ENCODE results near the gene CYP26A1. TPM values are rescaled to one million over a fixed set of nuclear protein-coding genes. Genes with fewer than 3 reads are reported as not detected.
A peak's percentile ranks its signal among the peaks of the same experiment; 100 is the strongest.

CYP26A1 gene, protein sequence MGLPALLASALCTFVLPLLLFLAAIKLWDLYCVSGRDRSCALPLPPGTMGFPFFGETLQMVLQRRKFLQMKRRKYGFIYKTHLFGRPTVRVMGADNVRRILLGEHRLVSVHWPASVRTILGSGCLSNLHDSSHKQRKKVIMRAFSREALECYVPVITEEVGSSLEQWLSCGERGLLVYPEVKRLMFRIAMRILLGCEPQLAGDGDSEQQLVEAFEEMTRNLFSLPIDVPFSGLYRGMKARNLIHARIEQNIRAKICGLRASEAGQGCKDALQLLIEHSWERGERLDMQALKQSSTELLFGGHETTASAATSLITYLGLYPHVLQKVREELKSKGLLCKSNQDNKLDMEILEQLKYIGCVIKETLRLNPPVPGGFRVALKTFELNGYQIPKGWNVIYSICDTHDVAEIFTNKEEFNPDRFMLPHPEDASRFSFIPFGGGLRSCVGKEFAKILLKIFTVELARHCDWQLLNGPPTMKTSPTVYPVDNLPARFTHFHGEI
- total RNA-seq = 0.07 and 0.21 TPM in 2 replicates

GRCh38 chr10:93073539-93074146, at the start of gene CYP26A1:
Gene CYP26A1 (plus strand): TSS chr10:93073893. CDS start chr10:93073935, 42 bp downstream.
- DNase-seq (ENCODE audit: low read depth, low spot score) = no peak

DNA sequence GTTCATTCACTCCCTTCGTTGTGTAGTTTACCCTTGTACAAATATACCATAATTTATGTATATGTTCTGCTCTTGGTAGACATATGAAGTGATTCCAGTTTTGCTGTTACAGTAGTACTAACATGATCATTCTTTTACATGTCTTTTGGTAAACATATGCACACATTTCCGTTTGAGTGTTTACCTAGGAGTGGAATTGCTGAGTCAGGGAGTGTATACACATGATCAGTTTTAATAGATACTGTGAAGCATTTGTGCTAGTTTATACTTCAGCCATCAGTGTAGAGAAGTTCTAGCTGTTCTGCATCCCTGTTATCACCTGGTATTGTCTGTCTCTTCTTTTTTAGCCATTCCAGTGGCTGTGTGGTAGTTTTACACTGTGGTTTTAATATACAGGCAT, 47.6 kb upstream of the CYP26A1 start:
- DNase-seq (ENCODE audit: low read depth, low spot score) = no peak

GRCh38 chr10:93027508-93027907, 46.2 kb upstream of the CYP26A1 start:
- no peak for DNase-seq (ENCODE audit: low read depth, low spot score)

DNA sequence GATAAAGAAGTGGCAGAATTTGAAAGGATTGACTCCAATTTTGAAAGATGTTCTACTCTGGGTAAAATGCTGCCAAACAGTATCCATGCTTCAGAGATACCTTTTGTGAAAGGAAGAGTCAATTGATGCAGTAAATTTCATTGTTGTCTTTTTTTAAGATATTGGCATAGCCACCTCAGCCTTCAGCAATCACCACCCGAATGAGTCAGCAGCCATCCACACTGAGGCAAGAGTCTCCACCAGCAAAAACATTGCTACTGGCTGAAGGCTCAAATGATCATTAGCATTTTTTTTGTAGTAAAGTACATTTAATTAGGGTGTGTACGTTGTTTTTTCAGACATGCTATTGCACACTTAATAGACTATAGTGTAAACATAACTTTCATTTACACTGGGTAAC, 44.8 kb upstream of the CYP26A1 start:
- no peak for DNase-seq (ENCODE audit: low read depth, low spot score)

GRCh38 chr10:93030409-93030808, 43.3 kb upstream of the CYP26A1 start:
- no peak for DNase-seq (ENCODE audit: low read depth, low spot score)

DNA sequence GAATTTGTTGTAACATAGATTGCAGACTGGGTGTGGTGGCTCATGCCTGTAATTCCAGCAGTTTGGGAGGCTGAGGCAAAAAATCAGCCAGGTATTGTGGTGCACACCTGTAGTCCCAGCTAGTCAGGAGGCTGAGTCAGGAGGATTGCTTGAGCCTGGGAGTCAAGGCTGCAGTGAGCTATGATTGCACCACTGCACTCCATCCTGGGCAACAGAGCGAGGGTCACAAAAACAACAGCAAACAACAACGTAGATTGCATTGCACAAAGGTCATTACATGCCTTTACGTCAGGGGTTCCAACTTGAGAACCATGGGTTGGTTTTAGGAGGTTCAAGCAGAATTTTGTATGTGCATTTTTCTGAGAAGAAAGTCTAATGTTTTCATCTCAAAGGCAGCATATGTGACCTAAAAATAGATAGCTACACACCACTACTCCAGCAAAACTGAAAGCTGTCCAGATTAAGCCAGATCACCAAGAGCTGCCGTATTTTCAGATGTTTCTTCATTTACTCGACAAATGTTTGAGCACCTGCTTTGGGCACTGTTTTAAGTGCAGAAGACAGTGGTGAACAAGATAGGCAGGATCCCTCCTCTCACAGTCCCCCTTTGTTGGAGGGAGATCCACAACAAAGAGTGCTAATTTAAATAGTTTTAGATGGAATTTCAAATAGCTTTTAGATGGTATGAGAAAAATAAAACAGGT, 41.4 kb upstream of the CYP26A1 start:
- DNase-seq (ENCODE audit: low read depth, low spot score) = no peak

GRCh38 chr10:93032809-93033137, 40.9 kb upstream of the CYP26A1 start:
- DNase-seq (ENCODE audit: low read depth, low spot score) = no peak

- no peak for DNase-seq (ENCODE audit: low read depth, low spot score)
Observed at GRCh38 chr10:93034426-93034825, 39.3 kb upstream of the CYP26A1 start.

GRCh38 chr10:93039110-93039509, 34.6 kb upstream of the CYP26A1 start:
- no peak for DNase-seq (ENCODE audit: low read depth, low spot score)

GRCh38 chr10:93039721-93040120, 34.0 kb upstream of the CYP26A1 start:
- DNase-seq (ENCODE audit: low read depth, low spot score) = no peak

DNA sequence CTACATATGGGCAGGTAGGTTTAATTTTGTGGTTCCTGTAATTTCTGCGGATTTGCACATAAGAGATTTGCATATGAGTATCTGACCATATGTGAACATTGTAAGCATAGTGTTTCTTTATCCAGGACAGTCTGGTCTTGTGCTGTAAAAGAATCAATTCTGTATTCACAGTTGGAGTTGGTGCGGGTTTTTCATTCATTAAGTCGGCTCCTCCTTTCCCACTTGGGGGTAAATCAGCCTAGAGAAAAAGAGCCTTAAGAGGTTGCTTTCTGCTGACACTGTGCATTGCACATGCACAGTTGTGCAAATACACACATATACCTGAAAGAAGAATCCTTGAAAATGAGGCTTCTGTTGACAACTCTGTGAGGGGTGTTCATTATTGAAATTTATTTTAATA, 19.2 kb upstream of the CYP26A1 start:
- DNase-seq (ENCODE audit: low read depth, low spot score) = no peak

DNA sequence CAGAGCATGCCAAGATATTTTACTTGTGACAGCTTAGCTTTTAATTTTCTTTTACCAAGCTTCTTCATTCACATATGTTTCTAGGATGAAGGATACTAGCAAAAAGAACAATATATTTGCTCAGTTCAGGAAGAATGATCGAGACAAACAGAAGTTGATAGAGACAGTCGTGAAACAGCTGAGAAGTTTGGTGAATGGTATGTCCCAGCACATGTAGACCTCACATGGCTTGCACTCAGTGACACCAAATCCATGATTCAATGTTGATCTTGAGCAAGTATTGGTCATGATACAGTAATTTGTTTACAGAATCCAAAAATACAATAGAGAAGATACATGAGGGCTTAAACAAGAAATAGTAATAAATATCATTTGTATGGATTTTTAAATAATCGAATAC, 15.6 kb upstream of the CYP26A1 start:
- DNase-seq (ENCODE audit: low read depth, low spot score) = no peak

DNA sequence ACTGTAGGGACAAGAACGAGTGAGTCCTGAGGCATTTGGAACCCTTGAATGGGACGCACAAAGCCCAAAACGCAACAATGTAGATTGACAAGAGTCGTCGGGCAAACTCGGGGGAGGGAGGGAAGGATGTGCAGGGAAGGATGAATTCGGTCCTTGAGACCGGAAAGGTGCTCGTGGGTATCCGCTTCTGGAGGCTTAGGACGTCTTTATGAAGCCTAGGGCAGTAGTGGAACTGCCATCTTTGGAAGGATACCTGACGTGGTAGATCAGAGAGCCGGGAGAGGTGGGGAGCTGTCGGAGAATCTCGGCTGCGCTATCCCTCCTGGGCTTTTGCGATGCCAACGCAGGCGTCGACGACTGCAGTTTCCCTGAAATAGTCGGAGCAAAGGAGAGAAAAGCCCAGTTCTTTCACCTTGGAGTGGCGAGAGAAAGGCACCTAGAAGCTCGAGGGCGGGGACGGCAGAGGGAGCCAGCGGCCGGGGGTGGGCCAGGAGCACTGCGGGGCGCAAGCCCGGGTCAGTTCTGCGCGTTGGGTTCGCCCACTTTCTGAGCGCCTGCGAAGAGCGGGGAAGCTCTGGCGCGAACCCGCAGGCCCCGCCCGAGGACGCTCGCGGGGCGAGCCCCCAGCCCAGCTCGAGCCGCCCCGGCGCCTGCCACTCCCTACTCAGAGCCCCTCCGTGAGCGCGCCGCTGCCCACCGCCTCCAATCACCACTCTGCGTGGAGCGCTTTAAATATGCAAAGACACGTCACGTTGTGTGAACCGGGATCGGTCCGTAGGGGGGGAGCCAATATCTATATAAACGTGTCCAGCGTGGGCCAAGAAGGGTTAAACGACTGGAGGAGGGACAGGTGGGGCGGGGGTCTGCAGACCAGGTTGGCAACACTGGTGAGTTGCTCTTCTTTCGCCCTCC, 13.5 kb upstream of the CYP26A1 start, which contains the start of gene CYP26C1:
Gene CYP26C1 (plus strand): TSS at position 824 of the 912 bp plus-strand sequence. CDS start 466 bp downstream, outside the sequence.
- DNase-seq (ENCODE audit: low read depth, low spot score) = no peak

- DNase-seq (ENCODE audit: low read depth, low spot score) = no peak
Observed at GRCh38 chr10:93060887-93061593, 12.7 kb upstream of the CYP26A1 start.

GRCh38 chr10:93061594-93062513, 11.8 kb upstream of the CYP26A1 start:
- DNase-seq (ENCODE audit: low read depth, low spot score) = no peak

GRCh38 chr10:93062514-93063143, 11.1 kb upstream of the CYP26A1 start:
- DNase-seq (ENCODE audit: low read depth, low spot score) = peak; percentile 48

- DNase-seq (ENCODE audit: low read depth, low spot score) = no peak
Observed at GRCh38 chr10:93063144-93063976, 10.3 kb upstream of the CYP26A1 start.

All from pulmonary artery endothelial cell (primary cell).